Gastrocnemius medialis (tissue), 4 donors: ENCODE measurements around the gene NFATC3.

Experiments
- POLR2A ChIP-seq, 2 donors: fragments of 450-650 bp; IDR thresholded peaks; one replicate each; pipeline ENCODE4 v1.6.1; 2017; ENCODE audit warnings: antibody characterized with exemption in 2 of 2, mild to moderate bottlenecking in 2 of 2, moderate library complexity in 2 of 2
- TF ChIP-seq, protein P1 (sequence below), 5 experiments: fragments of 450-650 bp in 3 of 5; fragments of 200-600 bp in 2 of 5; sonication (generic) in 2 of 5; IDR thresholded peaks in 4 of 5; conservative IDR thresholded peaks in 1 of 5; 1 replicate in 4 of 5; 2 replicates in 1 of 5; pipeline ENCODE4 v1.5.1; 2016 to 2019; ENCODE audit warnings: antibody characterized with exemption in 5 of 5, mild to moderate bottlenecking in 3 of 5, moderate library complexity in 3 of 5

- TF ChIP-seq, protein P1, sequence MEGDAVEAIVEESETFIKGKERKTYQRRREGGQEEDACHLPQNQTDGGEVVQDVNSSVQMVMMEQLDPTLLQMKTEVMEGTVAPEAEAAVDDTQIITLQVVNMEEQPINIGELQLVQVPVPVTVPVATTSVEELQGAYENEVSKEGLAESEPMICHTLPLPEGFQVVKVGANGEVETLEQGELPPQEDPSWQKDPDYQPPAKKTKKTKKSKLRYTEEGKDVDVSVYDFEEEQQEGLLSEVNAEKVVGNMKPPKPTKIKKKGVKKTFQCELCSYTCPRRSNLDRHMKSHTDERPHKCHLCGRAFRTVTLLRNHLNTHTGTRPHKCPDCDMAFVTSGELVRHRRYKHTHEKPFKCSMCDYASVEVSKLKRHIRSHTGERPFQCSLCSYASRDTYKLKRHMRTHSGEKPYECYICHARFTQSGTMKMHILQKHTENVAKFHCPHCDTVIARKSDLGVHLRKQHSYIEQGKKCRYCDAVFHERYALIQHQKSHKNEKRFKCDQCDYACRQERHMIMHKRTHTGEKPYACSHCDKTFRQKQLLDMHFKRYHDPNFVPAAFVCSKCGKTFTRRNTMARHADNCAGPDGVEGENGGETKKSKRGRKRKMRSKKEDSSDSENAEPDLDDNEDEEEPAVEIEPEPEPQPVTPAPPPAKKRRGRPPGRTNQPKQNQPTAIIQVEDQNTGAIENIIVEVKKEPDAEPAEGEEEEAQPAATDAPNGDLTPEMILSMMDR (IDR thresholded peaks at IDR 0.05 in 4 of 5, conservative IDR thresholded peaks at IDR 0.05 in 1 of 5), result no peak
- TF ChIP-seq POLR2A (IDR thresholded peaks at IDR 0.05), result no peak
Observed at GRCh38 chr16:68131813-68132706, 46.9 kb downstream of the NFATC3 start.
